RWPE2 (cell line): ENCODE results near the gene ITIH5.

Experiments used
- ATAC-seq: fragments of 200-7000 bp; cut with Tn5 transposase; 3 replicates; pipeline ENCODE4 v1.9.1; 2021; ENCODE audit warnings: low read depth
- DNase-seq: peaks from one replicate; pipeline ENCODE4 v3.0.0-alpha.2; 2020; ENCODE audit warnings: low spot score
- H3K27ac ChIP-seq: fragments of 450-650 bp; 2 replicates; pipeline ENCODE4 v1.5.1; 2017; ENCODE audit warnings: mild to moderate bottlenecking; ENCODE audit not compliant: poor library complexity, severe bottlenecking
- H3K27me3 ChIP-seq: fragments of 250-450 bp; sonication (Bioruptor Pico); 2 replicates; pipeline ENCODE4 v1.5.1; 2021; ENCODE audit warnings: mild to moderate bottlenecking, moderate library complexity; ENCODE audit not compliant: insufficient read depth, poor library complexity, severe bottlenecking
- H3K36me3 ChIP-seq: fragments of 250-450 bp; sonication (Bioruptor Pico); 2 replicates; pipeline ENCODE4 v1.5.1; 2020; ENCODE audit warnings: low read depth, mild to moderate bottlenecking, moderate library complexity
- H3K4me1 ChIP-seq: fragments of 250-450 bp; sonication (Bioruptor Pico); 2 replicates; pipeline ENCODE4 v1.5.1; 2021; ENCODE audit warnings: mild to moderate bottlenecking, moderate library complexity; ENCODE audit not compliant: insufficient read depth, poor library complexity, severe bottlenecking
- H3K4me3 ChIP-seq: fragments of 250-450 bp; sonication (Bioruptor Pico); 2 replicates; pipeline ENCODE4 v1.5.1; 2021; ENCODE audit warnings: mild to moderate bottlenecking, moderate library complexity; ENCODE audit not compliant: severe bottlenecking
- H3K9me3 ChIP-seq: fragments of 250-450 bp; sonication (Bioruptor Pico); 2 replicates; pipeline ENCODE4 v1.5.1; 2021; ENCODE audit warnings: mild to moderate bottlenecking, moderate library complexity; ENCODE audit not compliant: severe bottlenecking
- CTCF ChIP-seq: fragments of 450-650 bp; IDR thresholded peaks from one replicate; pipeline ENCODE4 v1.5.1; 2017; ENCODE audit warnings: mild to moderate bottlenecking, moderate library complexity; ENCODE audit not compliant: poor library complexity, severe bottlenecking

The ITIH5 gene

GRCh38 chr10:7513936-7514335 lies 152.8 kb downstream of the ITIH5 start:
- Histone ChIP-seq H3K27ac (no peak overlapping the region), H3K9me3 (no peaks in the 10 kb centered on the region), H3K36me3 (no peaks in the 10 kb centered on the region), H3K4me1 (no peaks in the 10 kb centered on the region), H3K4me3 (no peak overlapping the region), H3K27me3 (no peaks in the 10 kb centered on the region)
- no peak for DNase-seq
- no peak for ATAC-seq
- no peak for TF ChIP-seq CTCF

GRCh38 chr10:7513455-7513854 lies 153.3 kb downstream of the ITIH5 start:
- no peak overlapping the region for H3K27ac ChIP-seq
- H3K36me3 ChIP-seq: no peaks in the 10 kb centered on the region
- DNase-seq (no peak), ATAC-seq (no peak)
- no peak overlapping the region for H3K4me3 ChIP-seq
- no peaks in the 10 kb centered on the region for H3K27me3 ChIP-seq
- H3K4me1 ChIP-seq: no peaks in the 10 kb centered on the region
- no peak for TF ChIP-seq CTCF
- no peaks in the 10 kb centered on the region for H3K9me3 ChIP-seq

GRCh38 chr10:7512487-7512886 lies 154.3 kb downstream of the ITIH5 start:
- no peak overlapping the region for H3K4me3 ChIP-seq
- H3K27ac ChIP-seq: no peak overlapping the region
- H3K27me3 ChIP-seq: no peaks in the 10 kb centered on the region
- DNase-seq (no peak), ATAC-seq (no peak)
- no peaks in the 10 kb centered on the region for H3K4me1 ChIP-seq
- no peak for TF ChIP-seq CTCF
- H3K9me3 ChIP-seq: no peaks in the 10 kb centered on the region
- no peaks in the 10 kb centered on the region for H3K36me3 ChIP-seq

GRCh38 chr10:7511612-7512011 lies 155.2 kb downstream of the ITIH5 start:
- Histone ChIP-seq H3K27me3 (no peaks in the 10 kb centered on the region), H3K36me3 (no peaks in the 10 kb centered on the region), H3K27ac (no peak overlapping the region), H3K4me3 (no peak overlapping the region), H3K9me3 (no peaks in the 10 kb centered on the region), H3K4me1 (no peaks in the 10 kb centered on the region)
- ATAC-seq (no peak), DNase-seq (no peak)
- no peak for TF ChIP-seq CTCF
